GM12872 (cell line): ENCODE results near the gene RASGRP3.

Source experiments
- CTCF ChIP-seq: IDR thresholded peaks from 3 replicates; pipeline ENCODE4 v1.5.1; 2011; ENCODE audit warnings: low read depth, mild to moderate bottlenecking, low read length, moderate library complexity; ENCODE audit not compliant: insufficient read depth

Gene RASGRP3

GRCh38 chr2:33478968-33479731, 2.7 kb downstream of the RASGRP3 start:
- no peak for TF ChIP-seq CTCF

- no peak for TF ChIP-seq CTCF
Observed at GRCh38 chr2:33482518-33482917, 6.1 kb downstream of the RASGRP3 start.

GRCh38 chr2:33484042-33484621, 7.7 kb downstream of the RASGRP3 start:
- TF ChIP-seq CTCF = no peak

GRCh38 chr2:33485051-33485450, 8.6 kb downstream of the RASGRP3 start:
- TF ChIP-seq CTCF = no peak

- TF ChIP-seq CTCF = no peak
Observed at GRCh38 chr2:33486544-33486943, 10.1 kb downstream of the RASGRP3 start.

GRCh38 chr2:33488178-33488690, 11.8 kb downstream of the RASGRP3 start:
- no peak for TF ChIP-seq CTCF

GRCh38 chr2:33488715-33489540, 12.5 kb downstream of the RASGRP3 start:
- no peak for TF ChIP-seq CTCF
